Mesendoderm (in vitro differentiated cells): ENCODE measurements around the gene PLXNB1. TPM values are rescaled to one million over a fixed set of nuclear protein-coding genes. Genes with fewer than 3 reads are reported as not detected.

ENCODE experiments used
- DNase-seq: peaks from one replicate; pipeline ENCODE4 v3.0.0; 2013
- H2AK5ac ChIP-seq: 2 replicates; pipeline ENCODE4 v1.6.1; 2013; ENCODE audit warnings: low read length, inconsistent platforms
- H2BK120ac ChIP-seq: 2 replicates; pipeline ENCODE4 v1.6.1; 2013; ENCODE audit warnings: low read depth, mild to moderate bottlenecking, low read length, moderate library complexity, mixed read lengths
- H2BK15ac ChIP-seq: replicated peaks from 2 replicates; pipeline ENCODE4 v1.6.1; 2013; ENCODE audit warnings: low read depth, mild to moderate bottlenecking, moderate library complexity
- H2BK5ac ChIP-seq: 2 replicates; pipeline ENCODE4 v1.6.1; 2013; ENCODE audit warnings: low read length, inconsistent platforms
- H3K18ac ChIP-seq: 2 replicates; pipeline ENCODE4 v1.6.1; 2013; ENCODE audit warnings: mild to moderate bottlenecking, low read length, mixed read lengths
- H3K23ac ChIP-seq: one replicate; pipeline ENCODE4 v1.6.1; 2013; ENCODE audit warnings: low read length
- H3K27ac ChIP-seq: 2 replicates; pipeline ENCODE4 v1.5.1; 2013; ENCODE audit warnings: low read depth, mild to moderate bottlenecking, inconsistent platforms, low read length, moderate library complexity
- H3K27me3 ChIP-seq: 2 replicates; pipeline ENCODE4 v1.6.1; 2013; ENCODE audit warnings: low read length, control low read depth, mild to moderate bottlenecking, inconsistent platforms; ENCODE audit not compliant: insufficient read depth, poor library complexity
- H3K36me3 ChIP-seq: 2 replicates; pipeline ENCODE4 v1.6.1; 2013; ENCODE audit warnings: low read length, inconsistent platforms; ENCODE audit not compliant: control insufficient read depth, insufficient read depth
- H3K4ac ChIP-seq: one replicate; pipeline ENCODE4 v1.6.1; 2013; ENCODE audit warnings: low read depth, mild to moderate bottlenecking, low read length, moderate library complexity
- H3K4me1 ChIP-seq: 2 replicates; pipeline ENCODE4 v1.6.1; 2013; ENCODE audit warnings: low read depth, low read length, inconsistent platforms; ENCODE audit not compliant: control insufficient read depth
- H3K4me2 ChIP-seq: 2 replicates; pipeline ENCODE4 v1.6.1; 2013; ENCODE audit warnings: low read length
- H3K4me3 ChIP-seq: 2 replicates; pipeline ENCODE4 v1.5.1; 2013; ENCODE audit warnings: mild to moderate bottlenecking, low read length
- H3K56ac ChIP-seq: one replicate; pipeline ENCODE4 v1.6.1; 2013; ENCODE audit warnings: low read length
- H3K79me1 ChIP-seq: 2 replicates; pipeline ENCODE4 v1.6.1; 2013; ENCODE audit warnings: low read length, inconsistent platforms
- H3K79me2 ChIP-seq: 2 replicates; pipeline ENCODE4 v1.6.1; 2013; ENCODE audit warnings: mild to moderate bottlenecking, low read length; ENCODE audit not compliant: control insufficient read depth, insufficient read depth
- H3K9ac ChIP-seq: 2 replicates; pipeline ENCODE4 v1.6.1; 2013; ENCODE audit warnings: low read length, inconsistent platforms
- H4K5ac ChIP-seq: one replicate; pipeline ENCODE4 v1.6.1; 2013; ENCODE audit warnings: low read length
- H4K8ac ChIP-seq: one replicate; pipeline ENCODE4 v1.6.1; 2013; ENCODE audit warnings: low read depth, mild to moderate bottlenecking, control low read depth, low read length, moderate library complexity
- WGBS: extraction: QIAGEN DNeasy Blood & Tissue Kit; methylation state at CpG from one replicate; pipeline ENCODE4 v1.1.7; 2013; ENCODE audit warnings: low lambda C conversion rate, missing lambda C conversion rate; ENCODE audit not compliant: insufficient coverage; ENCODE audit errors: extremely low coverage; 5-methylcytosine and 5-hydroxymethylcytosine counted together
- polyA plus RNA-seq, 2 experiments: library from polyadenylated mRNA; stranded (reverse); fragments of 200-250 nt; gene quantifications; one replicate each; pipeline ENCODE4 v1.2.3, GENCODE V29; 2013

Gene PLXNB1
- polyA plus RNA-seq (2013, experiment 1 of 2): 58.6 TPM
- polyA plus RNA-seq (2013, experiment 2 of 2): 54.5 TPM

GRCh38 chr3:48429960-48430707, at the start of gene PLXNB1:
PLXNB1 (minus strand) TSS chr3:48430086; CDS start chr3:48424611, 5,475 bp downstream.
- WGBS: no CpG with 5 or more reads among the region's 15 CpGs
- Histone ChIP-seq H3K23ac (no peak within 1 kb of the TSS), H2BK5ac (peak within 1 kb of the TSS; percentile 45), H3K4me1 (peaks cover 10% of the 10 kb centered on the region), H3K56ac (peak within 1 kb of the TSS; percentile 92), H3K9ac (peak within 1 kb of the TSS; percentile 88), H3K27ac (peak within 1 kb of the TSS; percentile 89), H3K4me3 (peak within 1 kb of the TSS; percentile 72), H4K5ac (no peak within 1 kb of the TSS), H2BK15ac (no peak within 1 kb of the TSS), H3K36me3 (peaks cover 10% of the 10 kb centered on the region), H3K18ac (peak within 1 kb of the TSS; percentile 75), H3K27me3 (no peaks in the 10 kb centered on the region), H4K8ac (peak within 1 kb of the TSS; percentile 69), H3K79me2 (peaks cover 35% of the 10 kb centered on the region), H3K4ac (peak within 1 kb of the TSS; percentile 88), H2BK120ac (peak within 1 kb of the TSS; percentile 54), H2AK5ac (peak within 1 kb of the TSS; percentile 9), H3K79me1 (peaks cover 23% of the 10 kb centered on the region), H3K4me2 (peak within 1 kb of the TSS; percentile 44)
- peak; percentile 93 for DNase-seq

- Histone ChIP-seq H3K27me3 (no peaks in the 10 kb centered on the region), H3K18ac (no peak overlapping the region), H3K36me3 (no peaks in the 10 kb centered on the region), H3K9ac (no peak overlapping the region), H2BK120ac (no peak overlapping the region), H3K79me1 (no peaks in the 10 kb centered on the region), H4K5ac (no peak overlapping the region), H2AK5ac (no peak overlapping the region), H3K79me2 (no peaks in the 10 kb centered on the region), H2BK5ac (no peak overlapping the region), H3K56ac (no peak overlapping the region), H3K4me3 (no peak overlapping the region), H2BK15ac (no peak overlapping the region), H3K4me2 (no peak overlapping the region), H4K8ac (no peak overlapping the region), H3K27ac (no peak overlapping the region), H3K4me1 (peaks cover 6% of the 10 kb centered on the region), H3K23ac (no peak overlapping the region), H3K4ac (no peak overlapping the region)
- WGBS: no CpG with 5 or more reads among the region's 19 CpGs
- no peak for DNase-seq
These were observed 49.0 kb upstream of the PLXNB1 start for GRCh38 chr3:48478626-48479555.

- no peak overlapping the region for H3K4me3 ChIP-seq
- H4K8ac ChIP-seq: no peak overlapping the region
- no peaks in the 10 kb centered on the region for H3K27me3 ChIP-seq
- no peak overlapping the region for H2BK5ac ChIP-seq
- no peak overlapping the region for H4K5ac ChIP-seq
- peaks cover 9% of the 10 kb centered on the region for H3K4me1 ChIP-seq
- H3K79me2 ChIP-seq: no peaks in the 10 kb centered on the region
- H3K79me1 ChIP-seq: no peaks in the 10 kb centered on the region
- H3K9ac ChIP-seq: no peak overlapping the region
- H2BK15ac ChIP-seq: no peak overlapping the region
- no peak overlapping the region for H3K18ac ChIP-seq
- H3K56ac ChIP-seq: no peak overlapping the region
- DNase-seq: no peak
- H3K27ac ChIP-seq: no peak overlapping the region
- no peak overlapping the region for H2BK120ac ChIP-seq
- H3K4ac ChIP-seq: no peak overlapping the region
- no peak overlapping the region for H2AK5ac ChIP-seq
- H3K4me2 ChIP-seq: no peak overlapping the region
- H3K23ac ChIP-seq: no peak overlapping the region
- WGBS: no CpG with 5 or more reads among the region's 9 CpGs
- H3K36me3 ChIP-seq: no peaks in the 10 kb centered on the region
These were observed 48.2 kb upstream of the PLXNB1 start for GRCh38 chr3:48477959-48478520.

- Histone ChIP-seq H3K9ac (no peak overlapping the region), H3K4me2 (no peak overlapping the region), H3K18ac (no peak overlapping the region), H3K27me3 (no peaks in the 10 kb centered on the region), H3K27ac (no peak overlapping the region), H2AK5ac (no peak overlapping the region), H4K5ac (no peak overlapping the region), H3K4ac (no peak overlapping the region), H2BK5ac (no peak overlapping the region), H3K4me1 (peaks cover 9% of the 10 kb centered on the region), H4K8ac (no peak overlapping the region), H3K23ac (no peak overlapping the region), H3K56ac (no peak overlapping the region), H3K36me3 (no peaks in the 10 kb centered on the region), H3K4me3 (no peak overlapping the region), H3K79me1 (no peaks in the 10 kb centered on the region), H3K79me2 (no peaks in the 10 kb centered on the region), H2BK120ac (no peak overlapping the region), H2BK15ac (no peak overlapping the region)
- no CpG with 5 or more reads among the region's 9 CpGs for WGBS
- DNase-seq: no peak
These were observed 46.7 kb upstream of the PLXNB1 start for GRCh38 chr3:48476426-48477053.

GRCh38 chr3:48475188-48475587, 45.3 kb upstream of the PLXNB1 start:
- peak overlapping the region; percentile 12 for H3K18ac ChIP-seq
- H3K4me3 ChIP-seq: no peak overlapping the region
- H3K27me3 ChIP-seq: no peaks in the 10 kb centered on the region
- H3K23ac ChIP-seq: no peak overlapping the region
- no peaks in the 10 kb centered on the region for H3K79me2 ChIP-seq
- no peak overlapping the region for H2BK15ac ChIP-seq
- no peak overlapping the region for H2BK120ac ChIP-seq
- peak overlapping the region; percentile 79 for H3K56ac ChIP-seq
- H3K79me1 ChIP-seq: peaks cover 2% of the 10 kb centered on the region
- no peak overlapping the region for H3K27ac ChIP-seq
- H2AK5ac ChIP-seq: no peak overlapping the region
- H4K5ac ChIP-seq: no peak overlapping the region
- peak overlapping the region; percentile 6 for H3K4ac ChIP-seq
- H3K4me1 ChIP-seq: peaks cover 9% of the 10 kb centered on the region
- DNase-seq: no peak
- no peak overlapping the region for H3K9ac ChIP-seq
- no peak overlapping the region for H3K4me2 ChIP-seq
- H4K8ac ChIP-seq: no peak overlapping the region
- H2BK5ac ChIP-seq: no peak overlapping the region
- H3K36me3 ChIP-seq: no peaks in the 10 kb centered on the region
- WGBS: no CpG with 5 or more reads among the region's 11 CpGs
